Measurements from ENCODE around the gene MGST3. TPM values are rescaled to one million over a fixed set of nuclear protein-coding genes. Genes with fewer than 3 reads are reported as not detected.

The MGST3 gene
- total RNA-seq, 1 experiment from 2014 or later: 103 TPM

- TF ChIP-seq TCF7L2 (IDR thresholded peaks at IDR 0.05; ENCODE audit: low read depth, low read length): no peak
- TF ChIP-seq SIN3A (IDR thresholded peaks at IDR 0.05; ENCODE audit: borderline replicate concordance, insufficient read depth, low read depth, low read length): no peak
- no peak for TF ChIP-seq CTCF (IDR thresholded peaks at IDR 0.05)
- no peak for TF ChIP-seq POLR2AphosphoS5 (IDR thresholded peaks at IDR 0.05; ENCODE audit: low read depth, low read length)
- TF ChIP-seq REST (IDR thresholded peaks at IDR 0.05; ENCODE audit: insufficient read depth in 1 of 2, low read depth in 2 of 2, low read length in 1 of 2): no peak
- H3K4me1 ChIP-seq (ENCODE audit: control insufficient read depth, insufficient read depth, low read length): no peaks in the 10 kb centered on the region
- BruUV-seq (replicated peaks): no TSS peak
- no peak overlapping the region for H3K27ac ChIP-seq (ENCODE audit: low read length)
- no peak for ATAC-seq
- in situ Hi-C loops (cut with HindIII; ENCODE audit: low pct_unique_long_range_greater_than_20kb, low sequenced_read_pairs) (no loop called here), intact Hi-C loops (cut with micrococcal nuclease; ENCODE audit: unreplicated experiment) (loop anchor here (1.0 kb wide), 1 partner anchor 43 kb away; no protein-coding TSS in a partner anchor)
- H3K36me3 ChIP-seq (ENCODE audit: control insufficient read depth, insufficient read depth, low read length): no peaks in the 10 kb centered on the region
- DNase-seq (ENCODE audit: low read depth, low spot score): no peak
- H3K9me3 ChIP-seq (ENCODE audit: control insufficient read depth, insufficient read depth, low read depth, low read length): no peaks in the 10 kb centered on the region
- H3K27me3 ChIP-seq (ENCODE audit: control insufficient read depth, insufficient read depth, low read length): peaks cover 2% of the 10 kb centered on the region; the same call in 1 of the 2 replicates
- CTCF ChIA-PET: no interaction called here
- POLR2A ChIA-PET: no interaction called here
- no peak overlapping the region for H3K4me3 ChIP-seq (ENCODE audit: low read depth in 2 of 2, low read length in 2 of 2)
These were observed 14.9 kb upstream of the MGST3 start for GRCh38 chr1:165616054-165616612.

GRCh38 chr1:165616987-165617546, 14.0 kb upstream of the MGST3 start:
- intact Hi-C loops (cut with micrococcal nuclease; ENCODE audit: unreplicated experiment) (loop anchor here (1.0 kb wide), 1 partner anchor 42 kb away; no protein-coding TSS in a partner anchor), in situ Hi-C loops (cut with HindIII; ENCODE audit: low pct_unique_long_range_greater_than_20kb, low sequenced_read_pairs) (no loop called here)
- no peak overlapping the region for H3K4me3 ChIP-seq (ENCODE audit: low read depth in 2 of 2, low read length in 2 of 2)
- DNase-seq (ENCODE audit: low read depth, low spot score): no peak
- H3K9me3 ChIP-seq (ENCODE audit: control insufficient read depth, insufficient read depth, low read depth, low read length): no peaks in the 10 kb centered on the region
- no peak for ATAC-seq
- TF ChIP-seq POLR2AphosphoS5 (IDR thresholded peaks at IDR 0.05; ENCODE audit: low read depth, low read length): no peak
- TF ChIP-seq SIN3A (IDR thresholded peaks at IDR 0.05; ENCODE audit: borderline replicate concordance, insufficient read depth, low read depth, low read length): no peak
- TF ChIP-seq TCF7L2 (IDR thresholded peaks at IDR 0.05; ENCODE audit: low read depth, low read length): no peak
- TF ChIP-seq REST (IDR thresholded peaks at IDR 0.05; ENCODE audit: insufficient read depth in 1 of 2, low read depth in 2 of 2, low read length in 1 of 2): no peak
- TF ChIP-seq CTCF (IDR thresholded peaks at IDR 0.05): no peak
- peaks cover 2% of the 10 kb centered on the region; the same call in 1 of the 2 replicates for H3K27me3 ChIP-seq (ENCODE audit: control insufficient read depth, insufficient read depth, low read length)
- no peak overlapping the region for H3K27ac ChIP-seq (ENCODE audit: low read length)
- no peaks in the 10 kb centered on the region for H3K4me1 ChIP-seq (ENCODE audit: control insufficient read depth, insufficient read depth, low read length)
- ChIA-PET POLR2A (no interaction called here), CTCF (no interaction called here)
- H3K36me3 ChIP-seq (ENCODE audit: control insufficient read depth, insufficient read depth, low read length): no peaks in the 10 kb centered on the region
- no TSS peak for BruUV-seq (replicated peaks)

All from Panc1 (cell line).